Progenitor cell of endocrine pancreas (in vitro differentiated cells): ENCODE measurements around the gene RPAIN. TPM values are rescaled to one million over a fixed set of nuclear protein-coding genes. Genes with fewer than 3 reads are reported as not detected.
"Not testable (repeated sequence)": the region's sequence is repeated elsewhere in the genome, so short reads cannot be mapped to it uniquely, and the experiment has no call there.

ENCODE experiments used
- DNase-seq: peaks from one replicate; pipeline ENCODE4 v3.0.0; 2021; ENCODE audit warnings: low spot score; ENCODE audit not compliant: unreplicated experiment
- H3K27ac Mint-ChIP-seq: 2 replicates; pipeline ENCODE4 v1.8.0; 2021; ENCODE audit warnings: mild to moderate bottlenecking, moderate library complexity, mixed read lengths
- H3K27me3 Mint-ChIP-seq: 2 replicates; pipeline ENCODE4 v1.8.0; 2021; ENCODE audit warnings: mixed read lengths
- H3K36me3 Mint-ChIP-seq: 2 replicates; pipeline ENCODE4 v1.8.0; 2022; ENCODE audit warnings: mixed read lengths; ENCODE audit not compliant: insufficient read depth
- H3K4me1 Mint-ChIP-seq: 2 replicates; pipeline ENCODE4 v1.8.0; 2021; ENCODE audit warnings: low read depth, mixed read lengths
- H3K4me3 Mint-ChIP-seq: 2 replicates; pipeline ENCODE4 v1.8.0; 2021; ENCODE audit warnings: low read depth, mild to moderate bottlenecking, moderate library complexity, mixed read lengths
- H3K9me3 Mint-ChIP-seq: 2 replicates; pipeline ENCODE4 v1.8.0; 2021; ENCODE audit warnings: low read depth, mixed read lengths
- CTCF ChIP-seq: fragments of 200-600 bp; sonication (generic); IDR thresholded peaks from one replicate; pipeline ENCODE4 v1.5.0; 2021; ENCODE audit warnings: antibody characterized with exemption, mild to moderate bottlenecking; ENCODE audit not compliant: unreplicated experiment
- total RNA-seq: library from RNA; stranded (reverse); gene quantifications from 2 replicates; pipeline ENCODE4 v1.2.1, GENCODE V29; 2021

The RPAIN gene
- total RNA-seq, 1 donor from 2014 or later: 115 TPM

- no peak for DNase-seq
- H3K27me3 Mint-ChIP-seq: no peaks in the 10 kb centered on the region
- no peaks in the 10 kb centered on the region for H3K9me3 Mint-ChIP-seq
- TF ChIP-seq CTCF: no peak
- no peaks in the 10 kb centered on the region for H3K4me1 Mint-ChIP-seq
- H3K36me3 Mint-ChIP-seq: peaks cover 43% of the 10 kb centered on the region
- H3K4me3 Mint-ChIP-seq: no peak overlapping the region
- peak overlapping the region; percentile 0 for H3K27ac Mint-ChIP-seq
Measured at GRCh38 chr17:5429191-5429887, 9.4 kb downstream of the RPAIN start.

- TF ChIP-seq CTCF: no peak
- Mint-ChIP-seq H3K36me3 (peaks cover 39% of the 10 kb centered on the region), H3K4me3 (no peak overlapping the region), H3K4me1 (no peaks in the 10 kb centered on the region), H3K9me3 (no peaks in the 10 kb centered on the region), H3K27ac (peak overlapping the region; percentile 93), H3K27me3 (no peaks in the 10 kb centered on the region)
- no peak for DNase-seq
Measured at GRCh38 chr17:5430413-5430999, 10.5 kb downstream of the RPAIN start.

GRCh38 chr17:5431234-5431633 is 11.3 kb downstream of the RPAIN start:
- not testable (repeated sequence) for DNase-seq, H3K27me3 Mint-ChIP-seq, H3K4me1 Mint-ChIP-seq, H3K4me3 Mint-ChIP-seq, H3K9me3 Mint-ChIP-seq
- Mint-ChIP-seq H3K36me3 (peaks cover 35% of the 10 kb centered on the region), H3K27ac (peak overlapping the region; percentile 93)

- no peak for TF ChIP-seq CTCF
- H3K27ac Mint-ChIP-seq: peak overlapping the region; percentile 35
Measured at GRCh38 chr17:5431949-5432556, 12.1 kb downstream of the RPAIN start.

GRCh38 chr17:5434984-5435383 is 15.0 kb downstream of the RPAIN start:
- Mint-ChIP-seq H3K27ac (no peak overlapping the region), H3K4me1 (peaks cover 11% of the 10 kb centered on the region), H3K9me3 (no peaks in the 10 kb centered on the region), H3K4me3 (no peak overlapping the region), H3K27me3 (no peaks in the 10 kb centered on the region), H3K36me3 (peaks cover 24% of the 10 kb centered on the region)
- DNase-seq: no peak
- TF ChIP-seq CTCF: no peak

More at GRCh38 chr17:5431949-5432556, 12.1 kb downstream of the RPAIN start:
- Mint-ChIP-seq H3K36me3 (peaks cover 34% of the 10 kb centered on the region), H3K9me3 (no peaks in the 10 kb centered on the region), H3K4me3 (no peak overlapping the region), H3K4me1 (no peaks in the 10 kb centered on the region), H3K27me3 (no peaks in the 10 kb centered on the region)
- no peak for DNase-seq

GRCh38 chr17:5435781-5436315 is 15.9 kb downstream of the RPAIN start:
- H3K27me3 Mint-ChIP-seq, DNase-seq, H3K9me3 Mint-ChIP-seq, H3K27ac Mint-ChIP-seq, H3K4me3 Mint-ChIP-seq: not testable (repeated sequence)
- peaks cover 11% of the 10 kb centered on the region for H3K4me1 Mint-ChIP-seq
- H3K36me3 Mint-ChIP-seq: peaks cover 20% of the 10 kb centered on the region
